ENCODE results near the gene VPS35L. TPM values are rescaled to one million over a fixed set of nuclear protein-coding genes. Genes with fewer than 3 reads are reported as not detected.

Gene VPS35L
- total and polyA plus RNA-seq, 2 donors (not counting 1 experiment from before 2014, with no cell fraction given): 17.5 to 62.1 TPM

DNA sequence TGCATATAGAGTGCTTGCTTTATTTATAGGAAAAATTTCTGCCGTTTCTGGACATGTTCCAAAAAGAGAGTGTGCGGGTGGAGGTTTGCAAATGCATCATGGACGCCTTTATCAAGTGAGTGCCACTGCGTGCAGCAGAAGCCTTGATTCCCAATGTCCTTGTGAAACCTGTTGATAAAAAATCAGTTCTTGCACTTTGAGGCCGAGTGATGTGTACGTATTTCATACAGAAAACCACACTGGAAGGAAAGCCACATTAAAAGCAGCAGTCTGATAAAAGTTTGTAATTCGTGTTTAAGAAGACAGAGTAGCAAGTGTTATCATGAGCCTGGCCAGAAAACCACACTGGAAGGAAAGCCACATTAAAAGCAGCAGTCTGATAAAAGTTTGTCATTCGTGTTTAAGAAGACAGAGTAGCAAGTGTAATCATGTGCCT is 84.5 kb downstream of the VPS35L start:
- H3K27ac ChIP-seq (ENCODE audit: low read length in 2 of 2): no peak overlapping the region
- H3K4me1 ChIP-seq (ENCODE audit: control insufficient read depth in 2 of 2, insufficient read depth in 2 of 2, low read length in 2 of 2): no peaks in the 10 kb centered on the region
- ChIA-PET POLR2A (no interaction called here), CTCF (no interaction called here)
- 75% methylated on average over 7 of the region's 8 CpGs for WGBS (ENCODE audit: insufficient coverage)
- DNase-seq (no peak), ATAC-seq (ENCODE audit: low read depth) (no peak)
- H3K9me3 ChIP-seq (ENCODE audit: control extremely low read depth in 1 of 3, control insufficient read depth in 2 of 3, insufficient read depth in 1 of 3, low read length in 2 of 3): no peaks in the 10 kb centered on the region
- intact Hi-C loops (cut with micrococcal nuclease): no loop called here
- H3K27ac Mint-ChIP-seq: no peak overlapping the region
- no peaks in the 10 kb centered on the region for H4K20me1 ChIP-seq (ENCODE audit: control insufficient read depth, insufficient read depth, low read length, poor library complexity, severe bottlenecking)
- no peaks in the 10 kb centered on the region for H3K27me3 Mint-ChIP-seq
- no peak overlapping the region for H3K4me3 Mint-ChIP-seq
- H3K27me3 ChIP-seq (replicated peaks in 1 of 4; ENCODE audit: control extremely low read depth in 1 of 4, control insufficient read depth in 3 of 4, insufficient read depth in 4 of 4, low read length in 3 of 4): no peaks in the 10 kb centered on the region
- H3K9ac ChIP-seq (ENCODE audit: low read length): no peak overlapping the region
- TF ChIP-seq, protein P1, sequence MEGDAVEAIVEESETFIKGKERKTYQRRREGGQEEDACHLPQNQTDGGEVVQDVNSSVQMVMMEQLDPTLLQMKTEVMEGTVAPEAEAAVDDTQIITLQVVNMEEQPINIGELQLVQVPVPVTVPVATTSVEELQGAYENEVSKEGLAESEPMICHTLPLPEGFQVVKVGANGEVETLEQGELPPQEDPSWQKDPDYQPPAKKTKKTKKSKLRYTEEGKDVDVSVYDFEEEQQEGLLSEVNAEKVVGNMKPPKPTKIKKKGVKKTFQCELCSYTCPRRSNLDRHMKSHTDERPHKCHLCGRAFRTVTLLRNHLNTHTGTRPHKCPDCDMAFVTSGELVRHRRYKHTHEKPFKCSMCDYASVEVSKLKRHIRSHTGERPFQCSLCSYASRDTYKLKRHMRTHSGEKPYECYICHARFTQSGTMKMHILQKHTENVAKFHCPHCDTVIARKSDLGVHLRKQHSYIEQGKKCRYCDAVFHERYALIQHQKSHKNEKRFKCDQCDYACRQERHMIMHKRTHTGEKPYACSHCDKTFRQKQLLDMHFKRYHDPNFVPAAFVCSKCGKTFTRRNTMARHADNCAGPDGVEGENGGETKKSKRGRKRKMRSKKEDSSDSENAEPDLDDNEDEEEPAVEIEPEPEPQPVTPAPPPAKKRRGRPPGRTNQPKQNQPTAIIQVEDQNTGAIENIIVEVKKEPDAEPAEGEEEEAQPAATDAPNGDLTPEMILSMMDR (IDR thresholded peaks at IDR 0.05): no peak
- TF ChIP-seq EZH2 (IDR thresholded peaks at IDR 0.05; ENCODE audit: borderline replicate concordance, insufficient read depth, low read depth, low read length, poor library complexity, severe bottlenecking): no peak
- H3K79me2 ChIP-seq (ENCODE audit: control insufficient read depth, insufficient read depth, low read length): no peaks in the 10 kb centered on the region
- no peak overlapping the region for H2AFZ ChIP-seq (ENCODE audit: insufficient read depth, low read depth, low read length, poor library complexity, severe bottlenecking)
- no peaks in the 10 kb centered on the region for H3K4me1 Mint-ChIP-seq
- H3K4me3 ChIP-seq (ENCODE audit: control extremely low read depth in 1 of 5, extremely low read depth in 1 of 5, insufficient read depth in 1 of 5, low read depth in 2 of 5, low read length in 4 of 5): no peak overlapping the region
- H3K4me2 ChIP-seq (replicated peaks; ENCODE audit: low read depth, low read length, poor library complexity, severe bottlenecking): no peak overlapping the region
- H3K9me3 Mint-ChIP-seq (ENCODE audit: insufficient read depth): no peaks in the 10 kb centered on the region
- peaks cover 14 to 43% of the 10 kb centered on the region in 2 experiments for H3K36me3 ChIP-seq (replicated peaks in 1 of 2; ENCODE audit: control extremely low read depth in 1 of 2, control insufficient read depth in 1 of 2, extremely low read depth in 1 of 2, insufficient read depth in 2 of 2, low read length in 1 of 2)

DNA sequence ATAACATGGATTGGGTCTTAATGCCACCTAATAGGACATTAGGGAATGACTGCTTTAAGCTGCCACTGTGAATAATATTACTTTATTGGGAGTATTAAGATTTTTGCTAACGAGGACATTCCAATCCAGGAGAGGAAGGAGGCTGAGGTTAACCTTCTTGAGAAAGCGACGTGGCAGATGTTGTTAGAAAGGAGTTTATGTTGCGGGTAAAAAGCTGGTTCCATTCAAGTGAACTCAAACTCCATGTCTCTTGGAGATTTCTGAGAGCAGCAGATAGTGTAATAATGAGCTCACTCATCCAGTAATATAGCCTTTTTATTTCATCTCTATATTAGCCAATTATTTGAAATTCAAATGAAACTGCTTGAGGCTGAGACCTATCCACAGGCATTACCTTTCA is 87.0 kb downstream of the VPS35L start:
- Histone ChIP-seq H3K27me3 (replicated peaks in 1 of 4; ENCODE audit: control extremely low read depth in 1 of 4, control insufficient read depth in 3 of 4, insufficient read depth in 4 of 4, low read length in 3 of 4) (no peaks in the 10 kb centered on the region), H3K4me1 (ENCODE audit: control insufficient read depth in 2 of 2, insufficient read depth in 2 of 2, low read length in 2 of 2) (no peaks in the 10 kb centered on the region), H3K27ac (ENCODE audit: low read length in 2 of 2) (no peak overlapping the region), H3K4me3 (ENCODE audit: control extremely low read depth in 1 of 5, extremely low read depth in 1 of 5, insufficient read depth in 1 of 5, low read depth in 2 of 5, low read length in 4 of 5) (no peak overlapping the region), H3K36me3 (replicated peaks in 1 of 2; ENCODE audit: control extremely low read depth in 1 of 2, control insufficient read depth in 1 of 2, extremely low read depth in 1 of 2, insufficient read depth in 2 of 2, low read length in 1 of 2) (peaks cover 10 to 31% of the 10 kb centered on the region in 2 experiments), H3K9me3 (ENCODE audit: control extremely low read depth in 1 of 3, control insufficient read depth in 2 of 3, insufficient read depth in 1 of 3, low read length in 2 of 3) (no peaks in the 10 kb centered on the region), H3K4me2 (replicated peaks; ENCODE audit: low read depth, low read length, poor library complexity, severe bottlenecking) (no peak overlapping the region), H3K79me2 (ENCODE audit: control insufficient read depth, insufficient read depth, low read length) (no peaks in the 10 kb centered on the region), H4K20me1 (ENCODE audit: control insufficient read depth, insufficient read depth, low read length, poor library complexity, severe bottlenecking) (no peaks in the 10 kb centered on the region), H3K9ac (ENCODE audit: low read length) (no peak overlapping the region), H2AFZ (ENCODE audit: insufficient read depth, low read depth, low read length, poor library complexity, severe bottlenecking) (no peak overlapping the region)
- H3K27ac Mint-ChIP-seq: no peak overlapping the region
- intact Hi-C loops (cut with micrococcal nuclease): no loop called here
- CTCF ChIA-PET: no interaction called here
- H3K27me3 Mint-ChIP-seq: no peaks in the 10 kb centered on the region
- no peaks in the 10 kb centered on the region for H3K4me1 Mint-ChIP-seq
- WGBS (ENCODE audit: insufficient coverage): 100% methylated on average over 4 of the region's 4 CpGs
- TF ChIP-seq, protein P1 (IDR thresholded peaks at IDR 0.05): no peak
- TF ChIP-seq EZH2 (IDR thresholded peaks at IDR 0.05; ENCODE audit: borderline replicate concordance, insufficient read depth, low read depth, low read length, poor library complexity, severe bottlenecking): no peak
- no peak for ATAC-seq (ENCODE audit: low read depth)
- no peaks in the 10 kb centered on the region for H3K9me3 Mint-ChIP-seq (ENCODE audit: insufficient read depth)
- no peak overlapping the region for H3K4me3 Mint-ChIP-seq
- DNase-seq: no peak
- POLR2A ChIA-PET: no interaction called here
